ENCODE measurements around the gene SLC16A7.
"Not testable (repeated sequence)": the region's sequence is repeated elsewhere in the genome, so short reads cannot be mapped to it uniquely, and the experiment has no call there.

SLC16A7 gene

DNA sequence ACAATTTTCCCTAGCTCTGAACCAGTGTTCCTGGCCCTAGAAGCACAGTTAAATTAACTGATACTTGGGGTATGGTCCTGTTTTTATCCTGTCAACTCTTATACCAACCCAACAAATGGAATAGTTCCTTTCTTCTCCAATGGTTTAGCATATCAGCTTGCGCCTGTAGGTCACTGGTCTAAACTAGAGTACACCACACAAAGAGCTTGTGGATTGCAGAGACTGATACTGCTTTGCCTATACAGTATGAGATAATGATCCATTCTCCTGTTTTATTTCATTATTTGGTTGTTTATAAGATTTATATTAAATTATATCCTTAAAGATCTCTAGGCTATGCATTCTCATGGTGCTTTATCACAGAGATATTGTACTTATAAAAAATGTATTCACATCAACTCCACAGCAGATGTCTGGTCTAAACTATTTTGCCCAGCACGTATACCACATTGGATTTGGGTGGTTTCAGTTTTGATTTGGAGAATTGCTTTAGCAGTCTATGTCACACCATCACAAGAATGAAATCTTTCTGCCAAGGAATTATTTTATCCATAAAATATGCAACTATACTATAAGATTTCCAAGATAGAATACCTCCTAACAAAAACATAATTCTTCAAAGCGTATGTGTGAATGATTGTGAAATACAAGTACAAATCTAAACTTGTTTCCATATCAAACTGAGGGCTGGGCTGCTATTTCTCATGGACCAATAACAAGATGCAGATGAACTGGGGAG lies 142.1 kb downstream of the SLC16A7 start:
- DNase-seq = no peak

DNA sequence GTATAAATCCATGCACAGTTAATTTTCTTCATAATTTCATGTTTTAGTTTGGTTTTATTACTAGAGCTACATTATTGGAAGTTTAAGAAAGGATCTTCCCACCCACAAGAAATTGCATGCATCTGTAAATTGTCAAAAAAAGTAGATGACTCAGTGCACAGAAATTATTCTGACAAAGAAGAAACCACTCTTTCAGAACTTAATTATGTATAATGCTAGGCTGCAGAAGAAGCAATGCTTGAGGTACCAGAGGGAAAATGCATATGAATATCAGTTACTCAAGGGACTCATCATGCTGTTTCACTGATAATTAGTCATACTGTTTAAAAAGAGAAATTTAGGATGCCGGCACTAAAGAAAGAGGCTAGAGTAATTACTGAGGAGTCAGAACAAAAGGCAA lies 147.0 kb downstream of the SLC16A7 start:
- DNase-seq = no peak

- no peak for DNase-seq
These were observed 148.7 kb downstream of the SLC16A7 start for GRCh38 chr12:59744564-59744963.

GRCh38 chr12:59751091-59751490 lies 155.3 kb downstream of the SLC16A7 start:
- not testable (repeated sequence) for DNase-seq

GRCh38 chr12:59761542-59761941 lies 165.7 kb downstream of the SLC16A7 start:
- no peak for DNase-seq

DNA sequence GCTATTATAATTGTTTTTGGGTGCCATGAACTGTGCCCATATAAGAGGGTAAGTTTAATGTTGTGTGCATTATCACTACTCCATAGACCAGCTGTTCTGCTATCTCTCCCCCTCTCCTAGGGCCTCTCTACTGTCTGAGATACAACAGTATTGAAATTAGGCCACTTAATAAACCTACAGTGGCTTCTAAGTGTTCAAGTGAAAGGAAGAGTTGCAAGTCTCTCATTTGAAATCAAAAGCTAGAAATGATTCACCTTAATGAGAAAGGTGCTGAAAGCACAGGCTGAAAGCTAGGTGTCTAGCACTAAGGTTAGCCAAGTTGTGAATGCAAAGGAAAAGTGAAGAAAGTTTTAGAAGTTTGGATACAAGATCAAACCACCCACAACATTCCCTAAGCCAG lies 168.0 kb downstream of the SLC16A7 start:
- no peak for DNase-seq

DNA sequence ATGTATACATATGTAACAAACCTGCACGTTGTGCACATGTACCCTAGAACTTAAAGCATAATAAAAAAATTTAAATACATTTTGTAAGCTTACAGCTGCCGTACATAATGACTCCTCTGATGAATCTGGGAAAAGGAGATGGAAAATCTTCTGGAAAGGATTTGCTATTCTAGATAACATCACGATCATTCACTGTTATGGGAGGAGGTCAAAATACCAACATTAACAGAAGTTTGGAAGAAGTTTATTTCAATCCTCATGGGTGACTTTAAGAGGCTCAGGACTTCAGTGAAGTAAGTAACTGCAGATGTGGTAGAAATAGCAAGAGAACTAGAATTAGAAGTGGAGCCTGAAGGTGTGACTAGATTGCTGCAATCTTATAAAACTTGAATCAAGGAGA lies 172.2 kb downstream of the SLC16A7 start:
- DNase-seq = no peak

GRCh38 chr12:59780605-59781135 lies 184.8 kb downstream of the SLC16A7 start:
- no peak for DNase-seq

DNA sequence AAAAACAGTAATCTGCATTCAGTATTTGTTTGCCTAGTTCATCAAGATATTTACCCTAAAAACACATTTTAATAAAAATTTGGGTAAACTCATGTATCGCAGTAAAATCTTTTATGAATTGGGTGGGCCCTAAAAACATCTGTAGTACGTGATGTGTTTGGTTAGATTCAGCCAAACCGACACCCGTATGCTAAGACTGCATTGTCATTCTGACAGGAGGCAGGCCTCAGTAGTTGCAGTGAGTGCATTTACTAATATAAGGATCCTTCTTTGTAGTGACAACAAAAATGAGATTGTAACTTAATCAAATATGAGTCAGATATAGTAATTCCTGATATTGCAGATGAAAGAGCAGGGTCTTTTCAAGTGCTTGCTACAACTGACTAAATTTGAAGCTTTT lies 191.8 kb downstream of the SLC16A7 start:
- DNase-seq = no peak

DNA sequence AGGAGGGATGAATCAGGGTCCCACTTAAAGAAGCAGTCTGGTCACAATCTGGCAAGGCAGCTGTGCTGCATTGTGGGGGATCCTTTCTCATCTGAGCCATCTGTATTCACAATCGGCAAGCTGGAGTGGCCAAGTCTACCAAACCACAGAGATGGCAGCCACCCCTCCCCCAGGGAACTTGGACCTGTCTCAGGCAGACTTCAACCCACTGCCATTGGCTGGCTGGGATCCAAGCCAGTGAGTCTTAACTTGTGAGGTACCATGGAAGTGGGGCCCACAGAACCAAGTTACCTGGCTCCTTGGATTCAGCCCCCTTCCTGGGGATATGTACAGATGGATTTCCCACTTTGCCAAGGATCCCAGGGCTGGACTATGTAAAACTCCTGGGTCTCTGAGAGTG lies 196.8 kb downstream of the SLC16A7 start:
- no peak for DNase-seq

DNA sequence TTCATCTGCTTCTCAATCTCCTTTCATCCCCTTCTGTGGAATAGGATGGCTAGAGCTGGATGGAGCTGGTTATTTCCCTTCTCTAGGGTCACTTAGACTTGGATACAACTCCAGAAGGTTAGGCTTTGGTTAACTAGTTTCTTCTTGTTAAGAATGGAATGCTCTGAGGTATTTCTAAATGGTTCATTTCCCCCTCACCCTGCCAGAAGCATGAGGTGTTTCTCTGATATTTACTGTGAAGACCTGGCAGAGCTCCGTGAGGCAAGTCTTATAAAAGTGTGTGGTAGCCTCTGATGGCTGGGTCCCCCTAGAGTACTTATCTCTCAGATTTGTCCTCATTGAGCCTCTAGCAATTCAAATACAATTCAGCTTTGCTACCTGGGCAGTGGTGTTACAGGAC lies 207.9 kb downstream of the SLC16A7 start:
- no peak for DNase-seq

- DNase-seq = no peak
These were observed 212.6 kb downstream of the SLC16A7 start for GRCh38 chr12:59808317-59808910.

- DNase-seq = no peak
These were observed 216.2 kb downstream of the SLC16A7 start for GRCh38 chr12:59811991-59812390.

DNA sequence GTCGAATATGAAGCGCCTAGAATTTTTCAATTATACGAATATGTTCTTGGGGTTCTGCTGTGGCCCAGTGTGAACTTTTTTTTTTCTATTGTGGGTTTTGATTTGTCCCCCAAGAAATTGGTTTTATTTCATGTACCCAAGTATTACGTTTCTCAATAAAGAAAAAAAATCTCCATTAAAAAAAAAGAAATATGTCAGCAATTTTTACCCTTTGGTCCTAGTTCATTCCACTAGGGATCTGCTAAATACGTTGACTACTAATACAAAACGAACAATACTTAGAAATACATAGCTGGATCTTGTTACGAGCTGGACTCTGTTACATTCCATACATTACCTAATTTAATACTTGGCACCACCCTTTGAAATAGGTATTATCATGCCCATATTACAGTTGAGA lies 216.9 kb downstream of the SLC16A7 start:
- DNase-seq = no peak

- no peak for DNase-seq
These were observed 224.8 kb downstream of the SLC16A7 start for GRCh38 chr12:59820594-59821011.

DNA sequence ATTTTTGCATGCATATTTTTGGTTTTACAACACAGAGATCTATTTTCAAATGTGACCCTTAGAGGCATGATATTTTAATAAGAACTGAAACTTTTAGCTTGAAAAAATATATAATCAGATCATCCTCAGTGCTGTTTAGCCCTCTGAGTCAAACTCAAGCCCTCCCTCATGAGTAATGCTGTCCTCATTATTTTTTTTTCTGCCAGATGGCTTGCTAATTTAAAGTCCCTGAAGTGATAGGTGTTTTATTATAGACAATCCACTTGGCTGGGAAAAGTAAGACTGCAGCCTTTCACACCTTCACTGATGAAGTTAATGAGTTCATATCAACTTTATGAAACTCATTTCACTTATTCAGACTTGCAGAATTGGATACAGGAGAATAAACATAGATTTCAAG lies 227.7 kb downstream of the SLC16A7 start:
- no peak for DNase-seq

GRCh38 chr12:59827767-59828166 lies 231.9 kb downstream of the SLC16A7 start:
- no peak for DNase-seq

DNA sequence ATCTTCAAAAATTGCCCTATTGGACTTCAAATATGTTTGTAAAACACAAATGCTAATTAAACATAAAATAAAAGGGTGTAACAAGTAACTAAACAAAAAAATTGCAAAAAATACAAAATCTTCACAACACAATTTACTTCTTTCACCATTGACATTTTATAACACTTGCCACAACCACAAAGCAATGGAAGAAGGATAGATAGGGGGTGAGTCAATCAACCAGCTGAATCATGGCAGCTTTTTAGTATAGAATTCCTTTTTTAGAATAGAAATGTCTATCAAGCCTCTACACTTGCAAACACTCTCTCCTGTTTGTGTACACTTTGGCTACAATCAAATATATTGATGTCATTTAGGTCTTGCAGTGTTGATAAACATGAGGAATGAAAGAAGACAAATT lies 232.7 kb downstream of the SLC16A7 start:
- no peak for DNase-seq

GRCh38 chr12:59833408-59833807 lies 237.6 kb downstream of the SLC16A7 start:
- DNase-seq = no peak

DNA sequence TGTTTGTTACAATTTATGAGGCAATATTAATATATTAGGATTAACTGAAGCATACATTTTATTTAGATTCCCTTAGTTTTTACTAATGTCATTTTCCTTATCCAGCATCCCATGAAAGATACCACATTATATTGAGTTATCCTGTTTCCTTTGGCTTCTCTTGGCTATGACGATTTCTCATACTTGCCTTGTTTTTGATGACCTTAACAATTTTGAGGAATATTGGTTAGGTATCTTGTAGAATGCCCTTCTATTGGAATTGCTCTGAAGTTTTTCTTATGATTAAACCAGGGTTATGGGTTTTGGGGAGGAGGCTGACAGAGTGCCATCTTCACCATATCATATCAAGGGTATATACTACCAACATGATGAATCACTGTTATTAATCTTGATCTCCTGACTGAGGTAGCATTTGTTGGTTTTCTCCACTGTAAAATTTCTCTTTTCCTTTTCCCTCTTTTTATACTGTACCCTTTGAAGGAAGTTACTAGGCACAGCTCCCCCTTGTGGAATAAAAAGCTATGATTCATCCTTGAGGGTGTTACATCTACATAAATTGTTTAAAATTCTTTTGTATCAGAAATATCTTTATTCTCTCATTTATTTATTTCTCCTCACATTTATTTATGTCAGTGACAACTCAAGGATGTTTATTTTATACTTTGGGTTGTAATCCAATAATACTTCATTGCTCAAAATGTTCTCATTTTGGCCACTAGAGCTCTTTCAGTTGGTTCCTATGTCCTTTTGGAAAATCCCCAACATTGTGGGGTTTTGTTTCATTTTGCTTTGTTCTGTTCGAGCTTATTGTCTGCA lies 239.0 kb downstream of the SLC16A7 start:
- no peak for DNase-seq

Measured in cortex of kidney (tissue), 1 donor.